Liver (tissue), 3 donors: Measurements from ENCODE around the gene PARD3.

ENCODE experiments used
- ATF3 ChIP-seq: IDR thresholded peaks from 2 replicates; pipeline ENCODE4 v1.6.1; 2016; ENCODE audit warnings: antibody characterized with exemption
- CTCF ChIP-seq: fragments of 150-350 bp; IDR thresholded peaks from 2 replicates; pipeline ENCODE4 v1.5.1; 2017; ENCODE audit warnings: improper control_type of control experiment, low read depth, low read length; ENCODE audit not compliant: missing input control
- FOXA1 ChIP-seq: IDR thresholded peaks from 2 replicates; pipeline ENCODE4 v1.6.1; 2016; ENCODE audit warnings: antibody characterized with exemption
- JUND ChIP-seq, 2 donors: IDR thresholded peaks; 2 replicates each; pipeline ENCODE4 v1.6.1; 2016; ENCODE audit warnings: antibody characterized with exemption in 2 of 2
- RAD21 ChIP-seq, 2 donors: IDR thresholded peaks; 2 replicates each; pipeline ENCODE4 v1.6.1; 2016; ENCODE audit warnings: antibody characterized with exemption in 2 of 2, mild to moderate bottlenecking in 2 of 2
- donor health status: healthy.
- donor health status: healthy.

GRCh38 chr10:34499612-34500279 lies 315.4 kb downstream of the PARD3 start:
- TF ChIP-seq CTCF (no peak), ATF3 (no peak), FOXA1 (no peak), JUND (IDR thresholded peaks at IDR 0.05) (no peak), RAD21 (IDR thresholded peaks at IDR 0.05) (no peak)
